IgD-negative memory B cell (primary cell): ENCODE results near the gene CLCC1. TPM values are rescaled to one million over a fixed set of nuclear protein-coding genes. Genes with fewer than 3 reads are reported as not detected.
"Not testable (repeated sequence)": the region's sequence is repeated elsewhere in the genome, so short reads cannot be mapped to it uniquely, and the experiment has no call there.

Source experiments
- H3K27ac Mint-ChIP-seq, 3 donors: one replicate each; pipeline ENCODE4 v1.8.0; 2020 to 2022; ENCODE audit warnings: mild to moderate bottlenecking in 3 of 3, mixed read lengths in 3 of 3, moderate library complexity in 1 of 3
- H3K27me3 Mint-ChIP-seq: one replicate; pipeline ENCODE4 v1.8.0; 2021; ENCODE audit warnings: mixed read lengths
- H3K36me3 Mint-ChIP-seq: one replicate; pipeline ENCODE4 v1.8.0; 2020; ENCODE audit warnings: mild to moderate bottlenecking, mixed read lengths
- H3K4me1 Mint-ChIP-seq, 3 donors: one replicate each; pipeline ENCODE4 v1.8.0; 2020 to 2022; ENCODE audit warnings: mixed read lengths in 3 of 3, mild to moderate bottlenecking in 1 of 3
- H3K4me3 Mint-ChIP-seq, 4 donors: one replicate each; pipeline ENCODE4 v1.8.0; 2020 to 2022; ENCODE audit warnings: mild to moderate bottlenecking in 4 of 4, mixed read lengths in 4 of 4, moderate library complexity in 3 of 4
- H3K9me3 Mint-ChIP-seq, 3 donors: one replicate each; pipeline ENCODE4 v1.8.0; 2020 to 2021; ENCODE audit warnings: mixed read lengths in 3 of 3, mild to moderate bottlenecking in 1 of 3
- polyA plus RNA-seq: library from polyadenylated mRNA; unstranded; fragments of 300-500 nt; fragmentation: Illumina TruSeq; gene quantifications from one replicate; pipeline ENCODE4 v1.2.3, GENCODE V29; 2021

Gene CLCC1
- polyA plus RNA-seq, 1 donor from 2014 or later: 10.9 TPM

- peaks cover 10 to 22% (median 21%) of the 10 kb centered on the region in 3 donors for H3K4me1 Mint-ChIP-seq
- no peak overlapping the region for H3K27ac Mint-ChIP-seq
- peaks cover 4% of the 10 kb centered on the region for H3K36me3 Mint-ChIP-seq
- H3K27me3 Mint-ChIP-seq: no peaks in the 10 kb centered on the region
- no peaks in the 10 kb centered on the region for H3K9me3 Mint-ChIP-seq
- no peak overlapping the region for H3K4me3 Mint-ChIP-seq
Measured at GRCh38 chr1:108951242-108951641, 12.0 kb downstream of the CLCC1 start.

GRCh38 chr1:108949044-108949443 is 14.2 kb downstream of the CLCC1 start:
- Mint-ChIP-seq H3K27me3 (no peaks in the 10 kb centered on the region), H3K27ac (peak overlapping the region in 1 of 3 donors; percentile 3)

GRCh38 chr1:108947871-108948525 is 15.3 kb downstream of the CLCC1 start:
- H3K27ac Mint-ChIP-seq: peak overlapping the region in 1 of 3 donors; percentile 14
- H3K36me3 Mint-ChIP-seq: no peaks in the 10 kb centered on the region
- no peaks in the 10 kb centered on the region for H3K9me3 Mint-ChIP-seq
- H3K4me1 Mint-ChIP-seq: peaks cover 10 to 17% (median 12%) of the 10 kb centered on the region in 3 donors
- no peaks in the 10 kb centered on the region for H3K27me3 Mint-ChIP-seq
- peak overlapping the region in 1 of 4 donors; percentile 6 for H3K4me3 Mint-ChIP-seq

More at GRCh38 chr1:108949044-108949443, 14.2 kb downstream of the CLCC1 start:
- Mint-ChIP-seq H3K4me3 (peak overlapping the region in 1 of 4 donors; percentile 28), H3K4me1 (peaks cover 10 to 22% (median 15%) of the 10 kb centered on the region in 3 donors), H3K9me3 (no peaks in the 10 kb centered on the region), H3K36me3 (no peaks in the 10 kb centered on the region)

DNA sequence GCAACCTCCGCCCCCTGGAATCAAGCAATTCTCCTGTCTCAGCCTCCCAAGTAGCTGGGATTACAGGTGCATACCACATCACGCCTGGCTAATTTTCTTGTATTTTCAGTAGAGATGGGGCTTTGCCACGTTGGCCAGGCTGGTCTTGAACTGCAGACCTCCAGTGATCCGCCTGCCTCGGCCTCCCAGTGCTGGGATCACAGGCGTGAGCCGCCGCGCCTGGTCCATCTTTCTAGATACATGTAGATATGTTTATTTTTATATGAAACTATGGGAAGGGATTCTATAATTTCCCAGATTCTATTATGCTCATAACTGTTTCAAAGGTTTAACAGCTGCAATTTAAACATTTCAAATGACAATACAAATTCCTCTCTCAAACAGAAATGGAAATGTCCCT is 27.1 kb downstream of the CLCC1 start:
- no peaks in the 10 kb centered on the region for H3K9me3 Mint-ChIP-seq
- H3K4me3 Mint-ChIP-seq: no peak overlapping the region
- H3K27ac Mint-ChIP-seq: no peak overlapping the region
- peaks cover 5% of the 10 kb centered on the region for H3K36me3 Mint-ChIP-seq
- H3K4me1 Mint-ChIP-seq: peaks cover 0 to 2% (median 0%) of the 10 kb centered on the region in 3 donors
- no peaks in the 10 kb centered on the region for H3K27me3 Mint-ChIP-seq

- Mint-ChIP-seq H3K9me3 (no peaks in the 10 kb centered on the region), H3K36me3 (peaks cover 10% of the 10 kb centered on the region), H3K27me3 (no peaks in the 10 kb centered on the region), H3K4me1 (peaks cover 0 to 2% (median 0%) of the 10 kb centered on the region in 3 donors), H3K4me3 (no peak overlapping the region), H3K27ac (no peak overlapping the region)
Measured at GRCh38 chr1:108933944-108934343, 29.3 kb downstream of the CLCC1 start.

DNA sequence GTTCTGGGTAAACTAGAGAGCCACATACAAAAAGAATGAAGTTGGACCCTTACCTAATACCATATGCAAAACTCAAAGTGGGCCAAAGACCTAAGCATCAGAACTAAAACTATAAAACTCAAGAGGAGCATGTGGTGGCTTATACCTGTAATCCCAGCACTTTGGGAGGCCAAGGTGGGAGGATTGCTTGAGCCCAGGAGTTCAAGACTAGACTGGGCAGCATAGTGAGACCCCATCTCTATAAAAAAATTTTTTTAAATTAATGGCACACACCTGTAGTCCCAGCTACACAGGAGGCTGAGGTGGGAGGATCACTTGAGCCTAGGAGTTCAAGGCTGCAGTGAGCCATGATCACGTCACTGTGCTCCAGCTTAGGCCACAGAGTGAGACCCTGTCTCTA is 35.7 kb downstream of the CLCC1 start:
- peaks cover 14% of the 10 kb centered on the region for H3K36me3 Mint-ChIP-seq
- H3K4me3 Mint-ChIP-seq, H3K4me1 Mint-ChIP-seq, H3K27me3 Mint-ChIP-seq, H3K9me3 Mint-ChIP-seq, H3K27ac Mint-ChIP-seq: not testable (repeated sequence)

DNA sequence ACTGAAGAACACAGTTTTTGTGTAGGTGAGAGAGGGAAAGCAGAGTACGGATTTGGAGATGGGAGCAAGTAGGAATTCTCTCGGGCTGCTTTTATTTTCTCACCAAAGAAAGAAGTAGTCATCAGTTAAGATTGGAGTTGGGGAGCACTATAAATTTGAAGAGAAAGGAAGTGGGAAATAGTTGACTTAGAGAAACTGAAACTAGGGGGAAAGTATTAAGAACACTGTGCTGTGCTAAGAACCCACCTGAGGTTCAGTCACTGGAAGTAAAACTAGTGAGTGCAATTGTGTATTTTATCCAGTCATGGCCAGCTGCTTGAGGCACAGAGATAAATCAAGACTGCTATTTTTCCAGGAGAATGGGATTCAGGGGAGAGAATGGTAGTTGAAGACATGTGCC is 37.4 kb downstream of the CLCC1 start:
- Mint-ChIP-seq H3K27me3 (no peaks in the 10 kb centered on the region), H3K4me3 (no peak overlapping the region), H3K9me3 (no peaks in the 10 kb centered on the region), H3K4me1 (peaks cover 0 to 3% (median 0%) of the 10 kb centered on the region in 3 donors), H3K36me3 (peaks cover 11% of the 10 kb centered on the region), H3K27ac (no peak overlapping the region)

- Mint-ChIP-seq H3K27ac (no peak overlapping the region), H3K4me1 (peaks cover 0 to 3% (median 0%) of the 10 kb centered on the region in 3 donors), H3K27me3 (no peaks in the 10 kb centered on the region), H3K9me3 (no peaks in the 10 kb centered on the region), H3K36me3 (no peaks in the 10 kb centered on the region), H3K4me3 (no peak overlapping the region)
Measured at GRCh38 chr1:108916788-108917187, 46.5 kb downstream of the CLCC1 start.

Other genes starting within 250 kb of the CLCC1 start
- 34.7 TPM for gene STXBP3, start 216.8 kb downstream of the CLCC1 start, polyA plus RNA-seq
- gene AKNAD1, start 106.4 kb downstream of the CLCC1 start, polyA plus RNA-seq: not detected
- gene GPSM2, start 86.5 kb downstream of the CLCC1 start, polyA plus RNA-seq: 1.5 TPM
- gene WDR47, start 78.6 kb upstream of the CLCC1 start, polyA plus RNA-seq: 3.7 TPM
- 2.7 TPM for gene TAF13, start 112.5 kb upstream of the CLCC1 start, polyA plus RNA-seq
- 34.8 TPM for gene TMEM167B, start 127.3 kb upstream of the CLCC1 start, polyA plus RNA-seq
- 1.0 TPM for gene ELAPOR1, start 150.6 kb upstream of the CLCC1 start, polyA plus RNA-seq